Esophagus squamous epithelium (tissue), 5 donors: ENCODE measurements around the gene TMEM184A. TPM values are rescaled to one million over a fixed set of nuclear protein-coding genes. Genes with fewer than 3 reads are reported as not detected.

ENCODE experiments used
- DNase-seq: peaks from one replicate; lab custom pipeline; 2025; lab: John Stamatoyannopoulos, UW
- H3K27ac ChIP-seq, 4 donors: fragments of 200-600 bp; sonication (generic); one replicate each; pipeline ENCODE4 v1.5.1; 2016 to 2019; ENCODE audit warnings: mild to moderate bottlenecking in 1 of 4
- H3K27me3 ChIP-seq, 4 donors: fragments of 200-600 bp; sonication (generic); 1 replicate in 3 of 4; 2 replicates in 1 of 4; pipeline versions ENCODE4 v1.5.1 to v1.6.0; 2017 to 2021; ENCODE audit warnings: antibody characterized with exemption in 1 of 4
- H3K36me3 ChIP-seq, 3 donors: fragments of 200-600 bp; sonication (generic); one replicate each; pipeline ENCODE4 v1.5.1; 2016 to 2019
- H3K4me1 ChIP-seq, 3 donors: fragments of 200-600 bp; sonication (generic); one replicate each; pipeline ENCODE4 v1.5.1; 2017 to 2019
- H3K4me3 ChIP-seq, 4 donors: fragments of 200-600 bp; sonication (generic); 1 replicate in 3 of 4; 2 replicates in 1 of 4; pipeline ENCODE4 v1.5.1; 2016 to 2019; ENCODE audit warnings: mild to moderate bottlenecking in 2 of 4, moderate library complexity in 1 of 4
- H3K9me3 ChIP-seq, 3 donors: fragments of 200-600 bp; sonication (generic); one replicate each; pipeline ENCODE4 v1.5.1; 2016 to 2019
- POLR2A ChIP-seq, 4 donors: fragments of 450-650 bp; IDR thresholded peaks; one replicate each; pipeline ENCODE4 v1.6.1; 2017; ENCODE audit warnings: antibody characterized with exemption in 4 of 4, mild to moderate bottlenecking in 4 of 4, moderate library complexity in 3 of 4
- WGBS, 2 donors: methylation state at CpG; one replicate each; pipeline ENCODE4 v1.1.5; 2018; 5-methylcytosine and 5-hydroxymethylcytosine counted together
- intact Hi-C: fragments of 100-400 bp; cut with DNase I; formaldehyde crosslinking; loops from one replicate; pipeline ENCODE4 v1.15.0; 2022
- total RNA-seq, 4 donors: library from RNA; depleted of rRNA; stranded (reverse); fragments of >200 nt; gene quantifications; one replicate each; pipeline ENCODE4 v1.1.0, GENCODE V29; 2016
- TF ChIP-seq, protein P1 (sequence below), 6 experiments: fragments of 450-650 bp in 4 of 6; fragments of 200-600 bp in 2 of 6; sonication (generic) in 2 of 6; IDR thresholded peaks; one replicate each; pipeline ENCODE4 v1.5.1; 2016 to 2019; ENCODE audit warnings: antibody characterized with exemption in 6 of 6, mild to moderate bottlenecking in 4 of 6, moderate library complexity in 4 of 6
- donor health status: DM: yes; HTN: yes; CAD: no.

The TMEM184A gene
- total RNA-seq, 4 donors from 2014 or later: 56.7 to 204 (median 98.9) TPM

DNA sequence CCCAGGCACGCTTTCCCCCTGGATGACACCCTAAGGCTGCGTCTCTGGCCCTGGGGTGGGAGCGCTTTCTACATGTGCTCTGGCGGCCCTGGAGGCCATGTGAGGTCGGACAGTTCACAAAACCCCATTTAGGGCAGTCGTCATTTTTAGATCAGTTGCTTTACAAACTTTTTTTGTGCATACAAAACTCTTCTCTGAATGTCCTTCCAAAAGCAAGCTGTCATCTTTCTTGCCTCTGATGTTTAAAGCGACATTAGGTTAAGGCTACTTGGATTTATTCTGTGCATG, 19.6 kb downstream of the TMEM184A start:
- H3K36me3 ChIP-seq: peaks cover 22 to 46% (median 28%) of the 10 kb centered on the region in 3 donors
- peak overlapping the region; percentile 86 to 99 (median 96) for H3K27ac ChIP-seq
- TF ChIP-seq, protein P1, sequence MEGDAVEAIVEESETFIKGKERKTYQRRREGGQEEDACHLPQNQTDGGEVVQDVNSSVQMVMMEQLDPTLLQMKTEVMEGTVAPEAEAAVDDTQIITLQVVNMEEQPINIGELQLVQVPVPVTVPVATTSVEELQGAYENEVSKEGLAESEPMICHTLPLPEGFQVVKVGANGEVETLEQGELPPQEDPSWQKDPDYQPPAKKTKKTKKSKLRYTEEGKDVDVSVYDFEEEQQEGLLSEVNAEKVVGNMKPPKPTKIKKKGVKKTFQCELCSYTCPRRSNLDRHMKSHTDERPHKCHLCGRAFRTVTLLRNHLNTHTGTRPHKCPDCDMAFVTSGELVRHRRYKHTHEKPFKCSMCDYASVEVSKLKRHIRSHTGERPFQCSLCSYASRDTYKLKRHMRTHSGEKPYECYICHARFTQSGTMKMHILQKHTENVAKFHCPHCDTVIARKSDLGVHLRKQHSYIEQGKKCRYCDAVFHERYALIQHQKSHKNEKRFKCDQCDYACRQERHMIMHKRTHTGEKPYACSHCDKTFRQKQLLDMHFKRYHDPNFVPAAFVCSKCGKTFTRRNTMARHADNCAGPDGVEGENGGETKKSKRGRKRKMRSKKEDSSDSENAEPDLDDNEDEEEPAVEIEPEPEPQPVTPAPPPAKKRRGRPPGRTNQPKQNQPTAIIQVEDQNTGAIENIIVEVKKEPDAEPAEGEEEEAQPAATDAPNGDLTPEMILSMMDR (IDR thresholded peaks at IDR 0.05): no peak
- no peak for TF ChIP-seq POLR2A (IDR thresholded peaks at IDR 0.05)
- H3K9me3 ChIP-seq: no peaks in the 10 kb centered on the region
- peaks cover 54 to 75% (median 55%) of the 10 kb centered on the region in 3 donors for H3K4me1 ChIP-seq
- H3K27me3 ChIP-seq: no peaks in the 10 kb centered on the region
- 57 to 58% methylated on average over 4 to 5 of the region's 7 CpGs for WGBS, 2 donors
- peak overlapping the region in 2 of 4 donors; percentile 54 to 77 for H3K4me3 ChIP-seq
- intact Hi-C loops: no loop called here
- DNase-seq: no peak

DNA sequence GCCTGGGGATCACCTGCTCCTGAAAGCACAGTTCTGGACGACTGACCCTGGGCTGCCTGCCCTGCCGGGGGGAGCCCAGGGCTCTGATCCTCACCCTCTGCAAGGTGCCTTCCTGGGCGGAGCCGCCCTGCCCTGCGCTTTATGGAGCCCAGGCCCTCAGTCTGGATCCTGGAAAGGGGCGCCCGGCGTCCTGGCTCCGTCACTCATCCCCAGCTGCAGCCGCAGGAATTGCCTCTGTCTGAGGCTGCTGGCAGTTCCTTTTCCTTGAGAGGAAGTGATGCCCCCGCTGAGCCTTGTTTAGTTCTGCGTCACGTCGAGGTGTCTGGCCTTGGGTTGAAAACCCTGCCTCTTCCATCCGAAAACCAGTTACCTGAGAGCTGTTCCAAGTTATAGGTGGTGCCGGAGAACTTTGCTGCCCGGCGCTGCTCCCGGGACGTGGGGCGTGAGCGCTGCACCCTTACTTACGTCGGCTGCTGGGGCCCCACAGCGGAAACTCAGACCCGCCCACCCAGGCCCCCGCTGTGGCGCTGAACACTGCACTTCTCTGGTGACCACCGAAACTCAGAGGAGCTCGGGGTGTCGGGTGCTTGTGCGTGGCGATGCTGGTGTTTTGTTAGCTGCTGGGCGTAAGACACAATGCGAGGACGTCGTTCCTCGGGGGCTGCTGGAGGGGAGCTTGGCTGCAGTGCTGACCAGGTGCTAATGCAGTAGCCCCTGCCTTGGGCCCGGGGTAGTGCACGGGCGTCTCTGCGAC, 20.1 kb downstream of the TMEM184A start:
- TF ChIP-seq, protein P1 (IDR thresholded peaks at IDR 0.05): no peak
- TF ChIP-seq POLR2A (IDR thresholded peaks at IDR 0.05): no peak
- Histone ChIP-seq H3K4me3 (peak overlapping the region in 1 of 4 donors; percentile 77), H3K36me3 (peaks cover 17 to 41% (median 24%) of the 10 kb centered on the region in 3 donors), H3K27ac (peak overlapping the region; percentile 86 to 99 (median 96)), H3K9me3 (no peaks in the 10 kb centered on the region), H3K4me1 (peaks cover 54 to 77% (median 58%) of the 10 kb centered on the region in 3 donors), H3K27me3 (no peaks in the 10 kb centered on the region)
- no peak for DNase-seq
- intact Hi-C loops: no loop called here
- 84 to 90% methylated on average over 4 to 11 of the region's 42 CpGs for WGBS, 2 donors

DNA sequence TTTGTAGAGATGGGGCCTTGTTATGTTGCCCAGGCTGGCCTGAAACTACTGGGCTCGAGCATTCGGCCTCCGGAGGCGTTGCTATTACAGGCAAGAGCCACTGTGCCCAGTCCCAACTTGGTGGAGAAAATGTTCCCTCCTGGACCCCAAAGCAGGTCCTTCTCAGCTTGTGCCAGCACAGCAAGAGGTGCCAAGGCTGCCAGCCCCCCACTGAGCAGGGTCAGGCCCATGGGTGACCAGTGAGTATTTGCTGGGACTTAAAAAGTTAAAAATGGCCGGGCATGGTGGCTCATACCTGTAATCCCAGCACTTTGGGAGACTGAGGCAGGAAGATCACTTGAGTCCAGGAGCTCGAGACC, 20.9 kb downstream of the TMEM184A start:
- DNase-seq: no peak
- peaks cover 9 to 33% (median 16%) of the 10 kb centered on the region in 3 donors for H3K36me3 ChIP-seq
- no peaks in the 10 kb centered on the region for H3K9me3 ChIP-seq
- no peak overlapping the region for H3K4me3 ChIP-seq
- no peaks in the 10 kb centered on the region for H3K27me3 ChIP-seq
- WGBS, 2 donors: 57 to 79% methylated on average over 5 to 6 of the region's 6 CpGs
- peaks cover 54 to 80% (median 58%) of the 10 kb centered on the region in 3 donors for H3K4me1 ChIP-seq
- TF ChIP-seq POLR2A (IDR thresholded peaks at IDR 0.05): no peak
- TF ChIP-seq, protein P1 (IDR thresholded peaks at IDR 0.05): no peak
- H3K27ac ChIP-seq: peak overlapping the region in 3 of 4 donors; percentile 96 to 99 (median 97)
- intact Hi-C loops: no loop called here

DNA sequence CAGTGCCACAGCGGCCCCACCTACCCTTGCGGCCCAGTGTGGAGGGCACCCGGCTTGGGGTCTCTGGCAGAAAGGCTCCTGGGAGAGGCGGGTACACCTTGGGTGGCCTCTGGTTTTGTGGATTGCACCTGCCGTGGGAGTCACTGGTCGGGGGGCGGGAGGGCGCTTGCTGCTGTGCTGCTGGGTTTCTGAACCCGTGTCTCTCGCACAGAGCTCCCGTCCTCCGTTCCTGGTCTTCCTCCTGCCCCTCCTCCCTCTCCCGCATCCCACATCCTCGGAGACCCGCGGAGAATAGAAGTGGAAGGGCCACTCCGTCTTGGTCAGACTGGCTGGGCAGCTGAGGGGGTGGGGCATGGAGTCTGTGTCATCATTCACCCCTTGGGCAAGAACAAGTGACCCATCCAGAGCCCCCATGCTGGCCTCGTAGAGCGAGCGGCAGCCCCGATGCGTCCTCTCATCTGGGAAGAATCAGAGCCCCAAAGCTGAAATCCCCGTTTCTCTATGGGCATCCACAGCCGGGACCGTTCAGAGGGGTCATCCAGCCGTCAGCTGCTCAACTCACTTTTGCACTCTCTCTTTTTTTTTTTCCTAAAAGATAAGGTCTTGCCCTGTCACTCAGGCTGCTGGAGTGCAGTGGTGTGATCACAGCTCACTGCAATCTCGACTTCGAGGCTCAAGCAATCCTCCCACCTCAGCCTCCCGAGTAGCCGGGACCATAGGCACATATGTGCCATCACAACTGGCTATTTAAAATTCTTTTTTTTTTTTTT, 21.5 kb downstream of the TMEM184A start:
- WGBS, 2 donors: 81 to 94% methylated on average over 8 to 9 of the region's 30 CpGs

More for the DNA sequence above, 21.5 kb downstream of the TMEM184A start:
- H3K9me3 ChIP-seq: no peaks in the 10 kb centered on the region
- intact Hi-C loops: no loop called here
- peak overlapping the region in 1 of 4 donors; percentile 93 for H3K4me3 ChIP-seq
- H3K27me3 ChIP-seq: no peaks in the 10 kb centered on the region
- peaks cover 54 to 86% (median 58%) of the 10 kb centered on the region in 3 donors for H3K4me1 ChIP-seq
- DNase-seq: no peak
- H3K27ac ChIP-seq: peak overlapping the region; percentile 96 to 99 (median 98)
- no peak for TF ChIP-seq POLR2A (IDR thresholded peaks at IDR 0.05)
- TF ChIP-seq, protein P1 (IDR thresholded peaks at IDR 0.05): no peak
- peaks cover 3 to 27% (median 10%) of the 10 kb centered on the region in 3 donors for H3K36me3 ChIP-seq
